GM18519 (cell line): ENCODE measurements around the gene CD46.
A peak's percentile ranks its signal among the peaks of the same experiment; 100 is the strongest.

Experiments
- ATAC-seq: cut with Tn5 transposase; IDR thresholded peaks from one replicate; pipeline ENCODE4 v1.9.1; 2021; ENCODE audit warnings: mild to moderate bottlenecking, moderate library complexity; ENCODE audit not compliant: unreplicated experiment, low FRiP score

Gene CD46

DNA sequence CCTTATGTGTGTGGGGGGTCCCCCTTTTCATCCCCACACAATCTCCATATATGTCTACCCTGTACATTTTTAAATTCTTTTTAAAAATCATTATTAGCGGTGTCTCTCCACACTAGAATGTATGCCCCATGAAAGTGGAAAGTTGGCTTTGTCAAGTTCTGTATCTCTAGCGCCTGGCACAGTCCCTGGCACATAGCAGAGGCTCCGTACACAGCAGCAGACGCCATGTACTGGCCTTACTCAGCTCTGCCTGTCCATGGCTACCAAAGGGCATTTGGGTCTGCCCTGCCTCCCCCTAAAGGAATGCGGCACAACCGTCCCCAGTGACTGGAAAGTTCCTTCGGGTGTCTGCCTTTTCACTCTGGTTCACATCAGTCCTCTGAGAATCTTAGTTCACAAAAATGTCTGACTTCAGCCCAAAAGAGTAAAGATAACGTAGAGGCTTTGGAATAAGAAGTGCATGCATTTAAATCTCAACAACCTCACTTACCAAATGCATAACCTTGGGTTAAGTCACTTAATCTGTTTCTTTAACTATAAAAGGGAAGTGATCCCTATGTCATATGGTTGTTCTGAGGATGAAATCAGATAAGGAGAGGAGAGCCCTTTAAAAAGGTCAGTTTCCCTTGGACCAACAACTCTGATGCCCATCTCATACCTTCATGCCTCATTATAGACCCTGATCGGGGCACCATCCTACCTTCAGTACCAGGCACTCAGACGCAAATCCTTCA is 61.1 kb downstream of the CD46 start:
- ATAC-seq = no peak

DNA sequence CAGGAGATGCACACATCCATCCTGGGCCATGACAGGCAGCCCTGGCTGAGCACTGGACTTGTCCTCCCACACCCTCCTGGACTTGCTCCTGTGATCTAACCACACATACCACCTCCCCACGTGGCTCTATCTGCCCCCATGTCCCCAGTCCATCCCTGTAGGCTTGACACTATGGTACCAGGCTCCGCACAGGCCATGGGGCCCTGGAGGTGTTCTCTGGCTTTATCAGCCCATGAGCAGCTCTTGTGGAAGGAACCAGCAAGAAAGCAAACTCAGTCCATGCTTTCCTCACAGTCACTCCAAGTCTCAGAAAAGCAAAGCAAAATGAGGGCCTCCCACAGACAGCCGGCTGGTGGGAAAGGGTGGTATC is 61.6 kb downstream of the CD46 start:
- ATAC-seq = no peak

DNA sequence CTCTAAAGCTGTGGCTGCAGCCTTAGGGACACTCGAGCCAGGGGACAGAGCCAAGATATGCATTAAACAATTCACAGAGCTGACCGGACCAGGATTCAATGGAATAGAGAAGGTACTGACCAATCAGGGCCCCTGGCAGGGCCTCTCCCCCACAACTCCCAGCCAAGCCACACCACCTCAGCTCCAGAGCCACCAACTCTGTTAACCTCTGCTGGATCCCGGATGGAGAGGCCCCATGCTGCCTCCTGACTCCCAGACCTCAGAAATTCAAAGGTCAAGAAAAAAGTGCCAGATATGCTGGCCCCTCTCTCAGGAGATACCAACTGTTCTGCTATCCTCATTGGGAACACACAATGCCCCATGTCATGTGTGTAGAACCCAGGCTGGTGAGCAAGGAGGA is 62.1 kb downstream of the CD46 start:
- ATAC-seq = no peak

DNA sequence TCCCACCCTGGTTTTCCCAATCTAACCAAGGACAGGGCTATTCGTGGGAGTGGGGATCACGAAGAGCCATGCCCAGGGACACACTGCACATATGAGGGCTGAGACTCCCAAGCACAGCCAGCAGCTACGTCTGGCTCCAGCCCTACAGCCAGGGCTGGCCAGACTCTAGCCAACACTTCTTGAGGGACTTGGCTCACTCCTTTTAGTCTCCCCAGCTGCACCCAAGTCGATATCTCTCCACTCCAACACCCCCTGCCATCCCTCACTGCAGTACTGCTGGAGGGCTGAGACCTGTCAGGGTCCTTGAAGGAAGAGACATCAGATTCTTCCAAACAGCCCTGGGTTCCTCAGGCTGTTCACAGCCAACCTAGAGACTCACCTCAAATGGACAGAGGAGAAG is 62.6 kb downstream of the CD46 start:
- ATAC-seq = no peak

GRCh38 chr1:207815466-207815865 is 63.6 kb downstream of the CD46 start:
- ATAC-seq = no peak

DNA sequence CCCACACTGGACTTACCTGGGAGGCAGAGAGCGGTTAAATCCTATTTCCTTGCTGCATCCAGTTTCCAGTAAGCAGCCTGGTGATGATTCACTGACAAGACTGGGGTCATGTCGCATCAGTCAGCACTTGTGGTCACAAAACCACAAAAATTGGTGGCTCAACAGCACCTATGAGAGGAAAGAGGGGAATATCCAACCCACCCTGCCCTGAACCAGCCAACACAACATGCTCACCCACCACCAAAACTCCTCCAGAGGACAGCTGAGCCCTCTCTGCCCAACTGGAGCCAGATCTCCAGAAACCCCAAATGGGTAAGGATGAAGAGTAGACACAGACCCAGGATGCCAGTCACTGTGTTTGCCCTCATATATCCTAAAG is 64.0 kb downstream of the CD46 start:
- ATAC-seq = no peak

DNA sequence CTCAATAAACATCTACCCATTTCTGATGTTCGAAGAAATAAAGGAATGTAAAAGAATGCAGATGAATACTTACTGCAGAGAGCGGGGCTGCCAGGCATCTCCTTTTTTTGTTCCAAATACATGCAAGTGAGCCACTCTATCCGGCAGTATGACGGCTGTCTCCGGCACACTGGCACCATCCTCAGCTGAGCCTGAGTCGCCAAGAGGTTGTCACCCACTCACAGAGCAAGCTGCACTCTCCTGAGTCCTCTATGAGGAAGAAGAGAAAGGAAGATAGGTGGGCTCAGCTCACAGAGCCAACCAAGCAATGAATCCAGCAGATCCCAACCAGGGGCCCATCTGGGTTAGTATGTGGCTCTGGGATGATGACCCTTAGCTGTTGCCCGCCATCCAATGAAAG is 65.3 kb downstream of the CD46 start:
- ATAC-seq = no peak

DNA sequence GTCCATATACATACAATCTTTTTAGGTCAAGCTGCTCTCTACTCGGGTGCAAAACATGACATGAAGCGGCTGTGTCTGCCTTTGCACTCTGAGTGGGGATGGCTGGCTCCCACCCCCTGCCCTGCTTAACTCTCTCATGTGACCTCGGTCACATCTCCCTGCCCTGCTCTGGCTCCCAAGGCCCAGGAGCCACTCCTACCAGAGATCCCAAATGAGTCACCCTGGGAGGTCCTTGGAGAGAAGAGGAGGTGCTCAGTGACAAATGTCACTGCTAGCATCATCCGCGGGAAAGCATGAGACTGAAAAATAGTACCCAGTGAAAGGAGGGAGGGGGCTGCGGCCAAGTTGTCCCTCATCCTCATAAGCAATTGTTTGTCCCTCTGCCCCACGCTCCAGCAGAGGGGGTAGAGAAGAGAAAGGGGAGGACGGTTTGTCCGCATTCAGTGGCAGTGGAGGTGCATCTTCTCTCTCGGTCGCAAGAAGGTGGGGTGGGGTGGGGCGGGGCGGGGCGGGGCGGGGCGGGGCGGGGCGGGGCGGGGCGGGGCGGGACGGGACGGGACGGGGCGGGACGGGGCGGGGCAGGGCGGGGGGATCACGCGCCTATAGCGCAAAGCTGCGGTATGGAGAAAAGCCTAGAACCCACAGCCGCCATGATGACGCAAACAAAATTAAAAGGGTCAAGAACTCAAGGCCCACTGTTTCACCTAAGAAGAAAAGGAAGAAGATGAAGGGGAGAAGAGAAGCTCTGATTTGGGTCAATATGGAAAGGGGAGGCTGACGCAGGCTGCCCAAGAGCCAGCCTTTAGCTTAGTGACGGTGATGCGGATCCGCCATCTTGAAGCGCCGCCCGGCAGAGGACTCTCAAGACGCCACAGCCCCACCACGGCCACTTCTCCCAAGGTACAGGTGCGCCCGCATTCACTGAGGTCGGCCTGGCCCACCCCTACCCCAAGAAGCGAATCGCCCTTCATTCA is 66.2 kb downstream of the CD46 start:
- ATAC-seq = no peak

- no peak for ATAC-seq
Observed at GRCh38 chr1:207818971-207819451, 67.2 kb downstream of the CD46 start.

GRCh38 chr1:207820568-207821463 is 69.0 kb downstream of the CD46 start:
- ATAC-seq = no peak

DNA sequence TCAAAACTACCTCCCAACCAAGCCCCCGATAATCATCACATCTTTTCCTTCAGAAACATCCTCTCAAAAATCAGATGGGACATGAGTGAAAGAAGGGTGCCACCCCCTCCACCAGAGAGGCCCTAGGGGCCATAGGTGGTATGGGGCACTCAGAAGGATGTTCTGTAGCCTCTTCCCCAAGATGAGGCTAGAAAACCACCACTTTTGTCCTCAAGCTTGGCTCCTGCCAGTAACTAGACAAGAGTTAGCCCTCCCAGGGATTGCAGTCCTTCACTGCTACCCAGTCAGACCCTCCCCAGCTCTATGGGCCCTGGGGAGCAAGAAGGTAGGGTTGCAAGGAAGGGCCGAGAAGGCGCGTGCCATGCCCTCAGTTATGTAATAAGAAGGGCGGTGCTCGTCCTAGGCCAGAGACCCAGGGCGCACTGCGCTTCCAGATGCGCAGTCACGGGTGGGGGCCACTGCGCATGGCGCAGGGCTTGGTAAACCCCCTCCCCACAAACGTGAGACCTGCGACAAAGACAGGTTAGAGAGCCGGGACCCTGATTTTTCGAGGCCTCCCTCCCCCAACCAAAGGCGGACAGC is 69.7 kb downstream of the CD46 start:
- no peak for ATAC-seq

GRCh38 chr1:207822124-207822601 is 70.3 kb downstream of the CD46 start:
- no peak for ATAC-seq

DNA sequence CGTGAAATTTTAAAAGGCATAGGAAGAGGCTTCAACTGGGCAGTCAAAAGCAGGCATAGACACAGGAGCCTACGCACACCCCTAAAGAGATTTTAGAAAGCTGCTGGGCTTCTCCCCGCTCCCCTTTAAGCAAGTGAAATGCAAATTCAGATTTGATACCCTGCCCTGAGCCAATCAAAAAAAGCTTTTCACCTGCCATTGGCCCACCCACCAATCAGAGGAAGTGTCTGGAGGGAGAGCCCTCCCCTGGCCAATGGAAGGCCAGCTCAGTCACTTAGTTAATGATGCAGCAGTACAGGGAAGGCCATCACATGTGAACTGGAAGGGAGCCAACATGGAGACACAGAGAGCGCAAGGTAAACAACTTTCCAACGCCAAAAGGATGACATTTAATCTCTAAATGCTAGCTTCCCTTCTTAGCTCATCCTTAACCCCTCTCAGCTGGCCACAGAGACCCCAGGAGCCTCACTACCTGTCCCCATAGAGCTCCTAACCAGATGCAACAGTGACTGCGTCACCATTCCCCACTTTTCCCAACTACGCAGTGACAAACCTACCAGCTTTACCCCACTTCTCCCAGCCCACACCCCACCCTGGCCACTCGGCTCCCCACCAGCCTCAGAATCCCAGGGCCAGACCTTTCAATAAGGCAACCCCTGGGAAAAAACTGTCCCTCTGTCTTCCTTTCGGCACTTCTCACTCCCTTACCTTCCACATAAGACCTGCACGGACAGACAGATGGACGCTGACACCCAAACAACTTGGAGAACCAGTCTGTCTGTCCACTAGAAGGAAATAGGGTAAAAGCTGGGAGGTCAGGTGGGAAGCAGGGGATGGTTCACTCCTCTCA is 71.0 kb downstream of the CD46 start:
- ATAC-seq = peak; percentile 58

DNA sequence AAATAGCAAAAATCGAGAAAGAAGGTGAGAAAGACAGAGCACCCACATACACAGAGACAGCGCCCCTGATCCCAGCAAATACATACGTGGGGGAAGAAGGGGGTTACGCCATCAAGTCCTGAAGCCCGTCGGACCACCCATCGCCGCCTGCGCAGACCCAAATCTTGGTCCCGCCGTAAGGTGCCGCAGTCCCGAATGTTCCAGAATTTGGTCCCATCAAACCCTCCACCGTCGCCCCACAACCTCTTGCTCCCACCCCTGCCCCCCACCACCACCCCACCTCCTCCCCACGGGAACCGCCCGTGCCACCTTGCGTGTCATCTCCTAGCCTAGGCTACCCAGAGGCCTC is 71.7 kb downstream of the CD46 start:
- ATAC-seq = no peak

- no peak for ATAC-seq
Observed at GRCh38 chr1:207823880-207824566, 72.2 kb downstream of the CD46 start.

DNA sequence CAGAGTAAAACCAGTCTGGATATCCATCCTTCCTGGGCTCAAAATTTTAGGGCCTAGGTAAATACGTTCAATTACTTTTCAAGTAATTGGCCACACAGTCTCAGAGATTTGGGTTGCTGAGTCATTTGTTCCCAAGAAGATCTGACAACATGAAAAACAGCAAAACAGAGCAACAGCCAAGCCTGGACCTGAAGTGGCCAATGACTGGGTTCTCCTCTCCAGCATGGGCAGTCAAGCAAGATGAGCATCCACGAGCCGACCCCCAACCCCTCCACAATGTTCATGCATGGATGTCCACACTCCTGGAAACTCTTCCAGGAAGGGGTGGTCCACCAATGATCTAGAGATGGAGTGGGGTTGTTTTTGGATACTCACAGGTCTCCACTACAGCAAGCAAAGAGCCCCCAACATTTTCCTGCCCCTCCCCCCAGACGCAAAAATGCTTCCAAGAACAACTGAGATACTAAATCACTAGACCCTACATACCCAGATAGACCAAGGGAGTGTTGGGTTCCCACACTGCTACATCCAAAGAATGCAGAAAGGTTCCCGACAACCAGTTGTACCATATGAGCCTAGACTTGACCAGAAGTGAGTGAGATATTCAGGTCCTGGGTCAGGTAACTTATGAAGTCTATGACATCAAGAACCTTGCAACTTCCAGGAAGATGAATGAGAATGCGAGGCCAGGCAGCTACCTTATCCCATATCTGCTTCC is 73.0 kb downstream of the CD46 start:
- ATAC-seq = no peak

DNA sequence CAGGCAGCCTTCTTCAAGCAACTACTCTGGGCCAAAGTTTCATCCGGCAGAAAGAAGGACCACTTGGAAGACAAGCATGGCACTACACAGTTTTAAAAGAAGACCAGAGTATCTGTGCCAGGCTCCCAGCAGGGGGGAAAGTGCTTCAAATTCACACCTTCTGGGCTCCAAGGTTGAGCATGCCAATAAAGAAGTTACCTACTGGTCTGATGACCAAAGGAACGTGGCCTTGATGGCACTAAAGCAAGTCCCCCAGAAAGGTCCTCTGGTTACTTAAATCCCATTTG is 73.5 kb downstream of the CD46 start:
- ATAC-seq = no peak
